Measurements from ENCODE around the gene RASSF1.

Gene RASSF1

GRCh38 chr3:50365842-50366220 is 25.2 kb upstream of the RASSF1 start:
- no peak for DNase-seq (ENCODE audit: low spot score)

DNA sequence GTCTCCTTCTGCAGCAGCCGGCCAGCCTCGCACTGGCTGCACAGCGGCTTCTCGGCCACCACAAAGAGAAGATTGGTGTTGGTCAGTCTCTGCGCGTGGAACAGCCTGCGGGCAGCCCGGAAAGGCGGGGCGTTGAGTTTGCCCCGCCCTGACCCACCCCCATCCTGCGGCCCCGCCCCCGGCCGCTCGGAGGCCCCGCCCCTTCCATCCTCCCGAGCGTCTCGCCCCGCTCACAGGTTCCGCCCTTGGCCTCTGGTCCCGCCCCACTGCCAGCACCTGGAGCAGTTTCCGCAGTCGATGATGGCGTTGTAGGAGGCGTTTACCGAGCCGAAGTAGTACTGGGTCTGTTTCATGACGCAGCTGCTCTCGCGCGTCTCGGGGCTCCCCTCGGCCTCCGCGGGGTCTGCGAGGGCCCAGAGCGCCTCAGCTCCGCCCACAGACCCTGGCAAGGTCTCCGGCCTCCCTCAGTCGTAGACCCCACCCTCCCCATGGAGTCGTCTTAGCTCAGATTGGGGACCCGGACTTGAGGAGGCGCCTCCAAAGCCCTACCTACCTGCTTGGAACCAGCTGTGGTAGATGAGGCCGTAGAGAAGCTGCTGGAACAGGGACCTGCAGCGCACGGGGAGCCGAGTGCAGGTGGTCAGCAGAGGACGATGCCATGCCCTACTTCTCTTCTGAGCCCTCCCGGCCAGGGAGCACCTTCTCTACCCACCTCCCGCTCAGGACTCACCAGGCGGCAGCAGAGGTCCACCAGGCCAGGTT is 24.6 kb upstream of the RASSF1 start:
- peak; percentile 85 for DNase-seq (ENCODE audit: low spot score)

DNA sequence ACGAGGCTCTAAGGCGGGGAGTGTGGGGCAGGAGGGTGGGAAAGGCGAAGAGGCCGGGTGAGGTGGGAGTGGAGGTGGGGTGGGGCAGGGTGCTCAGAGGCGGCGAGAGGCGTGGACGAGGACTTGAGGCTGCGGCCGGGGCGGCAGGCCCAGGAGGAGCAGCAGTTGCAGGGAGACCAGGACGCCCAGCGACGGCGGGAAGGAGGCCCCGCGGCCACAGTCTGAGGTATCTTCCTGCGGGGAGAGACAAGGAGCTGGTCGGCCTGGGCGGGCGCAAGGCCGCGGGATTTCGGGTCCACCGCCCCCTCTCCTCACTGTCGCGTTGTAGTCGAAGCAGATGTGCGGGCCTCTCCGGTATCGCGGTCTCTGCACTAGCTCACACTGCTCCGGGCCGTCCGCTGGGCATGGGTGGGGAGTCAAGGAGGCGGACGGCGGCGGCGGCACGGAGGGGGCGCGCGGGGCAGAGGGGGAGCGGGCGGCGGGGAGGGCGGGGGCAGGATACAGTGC is 24.0 kb upstream of the RASSF1 start:
- DNase-seq (ENCODE audit: low spot score) = no peak

- no peak for DNase-seq (ENCODE audit: low spot score)
Measured at GRCh38 chr3:50359760-50360110, 19.1 kb upstream of the RASSF1 start.

- peak; percentile 98 for DNase-seq (ENCODE audit: low spot score)
Measured at GRCh38 chr3:50358911-50359759, 18.5 kb upstream of the RASSF1 start, which contains the start of gene TMEM115. Gene TMEM115, minus strand, starts transcription at chr3:50359521. Its CDS starts 458 bp downstream, at chr3:50359063.

DNA sequence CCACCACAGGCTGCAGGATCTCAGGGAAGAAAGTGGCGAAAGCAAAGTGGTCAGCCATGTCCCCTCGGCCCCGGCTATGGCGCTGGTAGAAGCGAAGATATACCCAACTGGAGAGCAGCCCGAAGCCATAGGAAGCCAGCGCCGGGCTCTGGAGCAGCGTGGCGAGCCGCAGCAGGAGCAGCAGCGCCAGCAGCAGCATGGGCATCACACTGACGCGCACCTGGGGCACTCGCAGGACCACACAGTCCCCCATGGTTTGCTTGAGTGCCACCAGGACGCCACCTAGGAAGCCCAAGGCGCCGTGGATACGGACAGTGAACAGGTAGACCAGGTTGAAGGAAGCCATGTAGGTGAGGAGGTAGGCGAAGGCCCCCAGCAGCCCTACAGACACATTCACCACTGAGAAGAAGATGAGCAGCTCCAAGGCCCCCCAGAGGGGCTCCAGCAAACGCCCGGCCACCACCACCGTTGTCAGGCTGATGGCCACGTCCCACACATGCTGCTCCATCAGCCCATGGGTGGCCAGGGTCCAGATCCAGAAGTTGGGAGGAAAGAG is 17.8 kb upstream of the RASSF1 start:
- DNase-seq (ENCODE audit: low spot score) = no peak

GRCh38 chr3:50357481-50357880 is 16.8 kb upstream of the RASSF1 start:
- no peak for DNase-seq (ENCODE audit: low spot score)

GRCh38 chr3:50356553-50356952 is 15.9 kb upstream of the RASSF1 start:
- DNase-seq (ENCODE audit: low spot score) = no peak

DNA sequence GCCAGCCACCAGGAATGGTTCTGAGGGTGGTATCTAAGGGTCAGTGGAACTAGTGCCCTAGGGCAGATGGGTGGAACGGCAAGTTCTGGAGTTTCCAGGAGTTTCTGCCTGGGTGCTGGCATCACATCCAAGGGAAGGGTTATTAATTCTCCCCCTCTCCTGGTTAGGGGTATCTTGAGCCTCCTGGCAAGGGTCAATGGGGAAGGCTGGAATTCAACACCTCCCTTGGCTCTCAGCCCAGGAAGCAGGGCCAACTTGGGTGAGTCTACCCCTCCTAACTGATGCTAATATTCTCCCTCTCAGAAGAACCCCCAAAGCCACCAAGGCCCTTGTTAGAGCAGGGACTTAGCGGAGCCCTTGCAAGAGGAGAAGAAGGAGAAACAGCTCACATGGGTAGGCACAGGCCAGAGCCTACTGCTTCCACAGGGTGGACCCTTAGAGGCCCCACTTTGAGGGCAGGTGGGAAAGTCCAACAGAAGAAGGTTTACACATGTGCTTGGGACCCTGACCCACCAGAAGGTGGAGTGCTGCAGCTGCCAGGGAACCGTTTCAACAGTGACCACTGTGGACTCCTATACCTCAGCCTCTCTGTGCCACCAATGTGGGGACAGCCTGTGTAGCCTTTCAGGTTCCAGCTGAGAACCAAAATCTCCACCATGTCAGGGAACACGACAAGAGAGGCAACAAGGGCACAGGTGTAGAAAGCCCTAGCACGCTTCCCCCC is 15.4 kb upstream of the RASSF1 start:
- no peak for DNase-seq (ENCODE audit: low spot score)

GRCh38 chr3:50354850-50355249 is 14.2 kb upstream of the RASSF1 start:
- no peak for DNase-seq (ENCODE audit: low spot score)

DNA sequence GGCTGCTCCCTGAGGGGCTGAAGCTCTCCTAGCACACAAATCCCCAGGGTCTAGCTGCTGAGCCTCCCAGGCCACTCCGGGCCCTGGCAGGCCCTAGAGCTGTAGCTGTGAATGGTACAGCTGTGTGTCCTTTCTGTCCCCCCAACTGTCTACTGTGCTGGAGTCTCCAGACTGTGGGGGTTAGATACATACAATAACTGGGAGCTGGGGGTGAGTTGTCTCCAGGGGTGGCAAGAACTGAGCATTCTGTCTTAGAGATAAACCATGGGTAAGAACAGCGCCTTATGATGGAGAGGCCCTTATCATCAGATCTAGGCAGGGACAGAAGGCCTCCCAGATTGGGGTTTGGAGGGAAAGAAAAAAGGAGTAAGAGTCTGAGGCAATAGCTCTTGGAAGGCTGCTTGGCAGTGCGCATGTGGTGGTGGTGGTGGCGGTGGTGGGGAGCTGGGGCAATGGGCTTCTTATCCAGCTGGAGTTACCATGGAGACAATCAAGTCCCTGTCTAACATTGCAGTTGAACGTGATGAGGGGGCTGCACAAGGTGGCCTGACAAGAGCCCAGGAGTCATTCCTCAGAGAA is 13.6 kb upstream of the RASSF1 start:
- DNase-seq (ENCODE audit: low spot score) = no peak

DNA sequence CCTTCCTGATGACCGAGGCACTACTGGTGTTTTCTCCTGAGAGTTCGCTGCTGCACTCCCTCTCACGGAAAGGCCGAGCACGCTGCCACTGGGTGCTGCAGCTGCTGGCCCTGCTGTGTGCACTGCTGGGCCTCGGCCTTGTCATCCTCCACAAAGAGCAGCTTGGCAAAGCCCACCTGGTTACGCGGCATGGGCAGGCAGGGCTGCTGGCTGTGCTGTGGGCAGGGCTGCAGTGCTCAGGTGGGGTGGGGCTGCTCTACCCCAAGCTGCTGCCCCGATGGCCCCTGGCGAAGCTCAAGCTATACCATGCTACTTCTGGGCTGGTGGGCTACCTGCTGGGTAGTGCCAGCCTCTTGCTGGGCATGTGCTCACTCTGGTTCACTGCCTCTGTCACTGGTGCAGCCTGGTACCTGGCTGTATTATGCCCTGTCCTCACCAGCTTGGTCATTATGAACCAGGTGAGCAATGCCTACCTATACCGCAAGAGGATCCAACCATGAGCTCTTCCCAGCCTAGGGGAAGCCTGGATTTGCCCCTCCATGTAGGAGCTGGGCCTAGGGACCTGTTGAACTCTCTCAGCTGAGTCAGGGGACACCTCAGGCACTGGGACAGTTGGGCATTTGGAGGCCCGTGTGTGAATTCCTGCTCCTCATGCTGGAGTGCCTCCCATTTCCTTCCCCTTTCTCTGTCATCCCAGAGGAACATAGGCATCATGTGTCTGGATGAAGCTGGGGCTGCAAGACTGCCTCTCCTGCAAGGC is 12.8 kb upstream of the RASSF1 start:
- DNase-seq (ENCODE audit: low spot score) = no peak

GRCh38 chr3:50352781-50353180 is 12.1 kb upstream of the RASSF1 start:
- DNase-seq (ENCODE audit: low spot score) = no peak

- no peak for DNase-seq (ENCODE audit: low spot score)
Measured at GRCh38 chr3:50351323-50351697, 10.7 kb upstream of the RASSF1 start.

- peak; percentile 97 for DNase-seq (ENCODE audit: low spot score)
Measured at GRCh38 chr3:50350527-50351322, 10.1 kb upstream of the RASSF1 start, which contains the start of the genes CYB561D2 and NPRL2. Gene CYB561D2, plus strand, starts transcription at chr3:50350862. Its CDS starts 572 bp downstream, at chr3:50351434. Gene NPRL2, minus strand, starts transcription at chr3:50350775. Its CDS starts 123 bp downstream, at chr3:50350652.

GRCh38 chr3:50350213-50350526 is 9.5 kb upstream of the RASSF1 start:
- DNase-seq (ENCODE audit: low spot score) = no peak

- DNase-seq (ENCODE audit: low spot score) = peak; percentile 74
Measured at GRCh38 chr3:50347187-50347813, 6.7 kb upstream of the RASSF1 start.

DNA sequence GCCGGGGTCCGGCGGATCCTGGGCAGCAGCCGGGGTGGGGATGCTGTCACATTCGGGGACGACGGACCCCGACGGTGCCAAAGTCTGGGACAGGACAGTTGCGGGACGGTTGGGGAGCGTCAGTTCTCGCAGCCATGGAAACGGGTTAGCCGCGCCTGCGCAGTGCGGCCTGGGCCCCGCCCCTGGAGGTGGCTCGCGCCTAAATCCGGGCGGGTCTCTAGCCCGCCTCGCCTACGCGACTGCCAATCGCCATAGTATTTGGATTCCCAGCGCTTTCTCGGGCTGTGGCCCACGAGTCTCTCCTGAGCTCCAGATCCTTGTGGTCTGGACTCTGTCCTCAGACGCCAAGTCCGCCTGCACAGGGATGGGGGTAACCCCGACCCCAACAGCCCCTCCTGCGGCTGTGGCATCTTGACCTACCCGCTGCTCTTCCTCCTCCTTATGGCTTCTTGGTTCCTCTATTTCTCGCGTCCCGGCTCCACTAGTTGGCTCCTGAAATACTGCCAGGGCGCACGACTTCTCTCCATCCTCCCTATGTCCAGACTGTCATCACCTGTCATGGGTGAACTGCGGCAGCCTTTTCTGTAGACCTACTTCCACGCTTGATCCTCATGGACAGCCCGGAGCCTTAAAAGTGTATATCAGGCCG is 5.1 kb upstream of the RASSF1 start, which contains the start of gene ZMYND10:
Gene ZMYND10, minus strand, starts transcription at position 147 of the 649 bp plus-strand sequence. CDS start 153 bp downstream, outside the sequence.
- DNase-seq (ENCODE audit: low spot score) = peak; percentile 94

DNA sequence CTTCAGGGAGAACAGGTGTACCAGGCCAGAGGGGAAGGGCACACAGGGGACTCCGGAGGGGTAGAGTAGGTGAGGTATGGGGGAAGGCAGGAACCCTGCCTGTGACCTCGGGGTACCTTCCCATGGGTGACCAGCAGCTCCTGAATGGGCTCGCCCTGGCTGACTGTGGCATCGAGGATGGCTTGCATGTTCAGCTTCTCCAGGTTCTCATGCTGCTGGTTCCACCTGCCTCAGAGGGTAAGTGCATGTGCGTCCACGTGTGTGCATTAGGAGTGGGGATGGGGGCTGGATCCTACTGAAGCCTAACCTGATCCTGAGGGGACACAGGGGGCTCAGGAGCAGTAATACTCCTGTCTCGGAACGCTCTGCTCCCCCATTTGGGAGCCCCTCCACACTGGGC is 4.4 kb upstream of the RASSF1 start:
- no peak for DNase-seq (ENCODE audit: low spot score)
